ENCODE measurements around the gene SYPL2.

The SYPL2 gene

DNA sequence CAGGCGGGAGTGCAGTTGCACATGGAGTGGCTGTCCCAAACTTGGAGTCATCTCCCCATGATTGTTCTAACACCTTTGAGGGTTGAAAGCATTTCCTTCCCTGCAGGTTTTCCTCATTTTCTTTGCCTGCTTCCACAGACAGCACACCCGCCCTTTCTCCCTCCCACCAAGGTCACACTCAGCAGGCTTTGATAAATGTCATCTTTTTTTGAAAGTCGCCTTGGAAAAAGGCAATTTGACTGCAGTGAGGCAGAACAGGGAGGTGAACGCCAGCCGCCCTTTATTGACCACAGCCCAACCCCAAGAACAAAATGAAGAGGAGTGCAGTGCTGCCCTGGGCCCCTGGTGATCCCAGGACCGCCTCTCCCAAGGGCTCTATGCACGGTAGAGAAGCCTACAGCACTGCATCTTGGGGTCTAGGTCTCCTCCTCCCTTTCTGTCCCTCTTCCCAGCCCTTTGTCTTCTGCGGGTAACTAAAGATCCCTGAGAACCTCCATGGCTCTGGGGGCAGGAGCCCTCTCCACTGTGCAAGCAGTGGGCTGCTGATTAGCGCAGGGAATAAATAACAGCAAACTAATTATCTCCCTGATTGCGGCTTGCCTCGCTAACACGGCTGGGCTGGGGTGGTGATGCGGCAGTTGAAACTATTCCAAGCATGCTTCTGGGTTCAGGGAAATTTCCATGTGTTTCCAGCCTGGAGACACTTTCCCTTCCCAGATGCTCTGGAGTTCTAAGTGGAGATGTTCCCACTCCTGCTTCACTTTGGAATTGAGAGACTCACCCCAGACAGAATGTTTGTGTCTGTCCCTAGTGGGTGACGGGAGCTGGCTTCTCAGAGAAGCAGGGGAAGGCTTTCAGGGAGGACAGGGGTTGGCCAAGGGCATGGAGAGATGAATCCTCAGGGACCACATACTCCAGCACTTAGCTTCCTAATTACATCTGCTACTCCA is 54.9 kb downstream of the SYPL2 start:
- DNase-seq = no peak

DNA sequence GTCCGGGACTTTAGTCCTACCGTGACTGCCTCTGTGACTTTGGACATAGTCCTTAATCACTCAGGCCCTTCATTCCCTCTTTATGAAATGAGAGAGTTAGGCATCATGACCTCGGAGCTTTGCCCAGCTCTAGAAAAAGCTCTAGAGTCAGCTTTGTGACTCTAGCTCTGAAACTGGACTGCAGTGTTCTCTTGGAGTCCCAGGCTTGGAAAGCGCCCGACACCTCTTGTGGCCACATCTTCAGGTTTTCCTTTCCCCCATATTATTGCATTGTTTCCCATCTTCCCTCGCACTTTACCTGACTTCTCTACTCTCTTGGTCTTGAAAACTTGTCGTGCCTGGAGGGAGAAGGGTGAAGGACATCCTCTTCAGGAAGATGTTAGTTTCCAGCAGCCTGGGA is 55.7 kb downstream of the SYPL2 start:
- DNase-seq = no peak

DNA sequence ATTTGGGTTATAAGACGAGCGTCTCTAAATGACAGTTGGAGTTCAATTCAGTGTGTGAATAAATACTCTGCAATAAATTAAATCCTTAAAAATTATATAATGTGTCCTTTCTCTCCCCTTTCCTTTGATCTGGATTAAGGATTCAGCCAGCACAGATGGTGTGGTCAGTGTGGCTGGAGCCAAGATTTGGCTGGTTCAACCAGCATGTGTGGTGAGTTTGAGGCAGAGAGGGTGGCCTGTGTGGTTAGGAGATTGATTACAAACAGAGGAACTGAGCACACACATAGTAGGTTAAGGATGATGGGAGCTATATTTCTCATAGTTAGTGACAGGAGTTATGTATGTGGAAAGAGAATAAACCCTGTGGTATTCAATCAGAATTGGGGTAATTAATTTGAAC is 57.4 kb downstream of the SYPL2 start:
- no peak for DNase-seq

DNA sequence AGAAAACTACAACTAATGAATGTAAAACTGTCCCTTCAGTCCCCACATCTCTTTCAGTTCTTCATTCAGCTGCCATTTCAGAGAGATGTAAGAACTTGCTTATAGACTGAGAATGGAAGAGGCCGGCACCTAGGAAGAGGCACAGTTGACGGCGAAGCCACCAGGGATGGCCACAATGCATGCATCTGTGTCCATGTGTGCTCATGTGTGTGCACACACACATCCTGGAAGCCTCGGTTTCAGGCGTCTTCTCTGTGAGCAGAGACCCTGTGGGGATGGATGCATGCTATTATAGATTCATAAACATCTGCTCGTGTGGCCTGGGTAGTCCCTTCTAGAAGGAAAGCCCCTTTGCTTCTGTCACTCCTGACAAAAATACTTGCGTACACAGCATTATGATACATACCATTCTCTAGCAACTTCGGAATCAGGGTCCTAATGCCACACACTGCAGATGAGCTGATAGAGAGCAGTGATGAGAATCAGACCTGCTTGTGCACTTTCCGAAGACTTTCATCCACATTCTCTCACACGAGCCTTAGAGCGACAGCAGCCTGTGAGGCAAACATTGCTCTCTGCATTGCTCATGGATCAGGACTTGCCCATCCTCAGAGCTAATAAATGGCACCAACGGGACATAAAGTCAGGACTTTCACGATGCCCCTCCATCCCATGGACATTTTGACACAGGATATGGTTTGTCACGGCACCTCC is 60.9 kb downstream of the SYPL2 start:
- DNase-seq = no peak

DNA sequence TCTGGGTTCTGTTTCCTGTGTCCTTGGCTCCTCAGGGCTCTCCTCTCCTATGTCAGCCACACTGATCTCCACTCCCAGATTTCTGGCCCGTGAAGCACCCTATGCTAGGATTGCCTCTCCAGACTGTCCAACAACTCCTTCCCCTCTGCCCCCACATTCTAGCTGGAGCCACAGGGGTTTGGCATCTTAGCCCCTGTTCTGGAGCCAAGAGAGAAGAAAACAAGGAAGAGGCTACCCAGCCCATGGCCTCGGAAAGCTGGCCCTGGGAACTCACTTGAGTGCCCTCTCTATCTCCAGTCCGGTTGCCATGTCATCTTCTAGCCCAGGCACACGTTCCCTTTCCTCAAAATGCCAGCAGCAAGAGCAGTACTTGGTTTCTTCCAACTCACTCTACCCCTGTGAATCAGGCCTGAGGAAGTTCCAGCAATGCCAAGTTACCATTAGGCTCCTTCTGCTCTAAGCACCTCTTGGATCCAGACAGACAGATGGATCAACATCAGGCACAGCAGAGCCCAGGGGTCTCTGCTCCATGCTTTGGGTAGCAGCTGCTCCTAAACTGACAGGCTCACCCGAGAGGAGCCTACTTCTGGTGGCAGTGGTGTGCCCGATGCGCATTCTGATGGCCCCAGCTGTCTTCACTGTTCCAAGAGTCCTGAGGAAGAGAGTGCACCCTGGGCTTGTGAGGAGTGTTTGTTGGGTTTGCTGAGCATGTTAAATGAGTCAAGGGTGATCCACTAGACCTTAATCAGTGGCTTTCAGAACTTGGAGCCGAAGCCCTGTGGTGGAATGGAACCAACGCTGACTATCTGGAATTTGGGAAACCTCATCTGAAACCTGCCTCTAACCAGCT is 61.7 kb downstream of the SYPL2 start:
- no peak for DNase-seq

DNA sequence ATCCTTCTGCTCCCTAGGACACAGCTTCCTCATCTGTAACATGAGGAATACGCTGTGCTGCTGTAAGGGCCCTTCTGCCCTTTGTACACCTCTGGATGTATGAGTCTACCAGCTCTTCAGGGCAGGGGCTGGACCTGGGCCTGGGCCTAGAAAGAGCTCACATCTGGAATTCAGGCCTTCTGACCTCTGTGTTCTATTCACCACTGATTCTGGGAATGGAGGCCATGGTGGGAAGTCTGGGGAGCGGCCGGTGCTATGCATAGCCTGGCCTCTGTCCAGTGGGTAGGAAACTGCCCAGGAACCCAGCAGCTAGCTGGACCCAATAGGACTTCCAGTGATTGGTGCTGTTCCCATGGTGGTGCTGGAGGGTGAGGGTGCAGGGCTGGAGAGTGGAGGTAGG is 62.4 kb downstream of the SYPL2 start:
- DNase-seq = no peak

DNA sequence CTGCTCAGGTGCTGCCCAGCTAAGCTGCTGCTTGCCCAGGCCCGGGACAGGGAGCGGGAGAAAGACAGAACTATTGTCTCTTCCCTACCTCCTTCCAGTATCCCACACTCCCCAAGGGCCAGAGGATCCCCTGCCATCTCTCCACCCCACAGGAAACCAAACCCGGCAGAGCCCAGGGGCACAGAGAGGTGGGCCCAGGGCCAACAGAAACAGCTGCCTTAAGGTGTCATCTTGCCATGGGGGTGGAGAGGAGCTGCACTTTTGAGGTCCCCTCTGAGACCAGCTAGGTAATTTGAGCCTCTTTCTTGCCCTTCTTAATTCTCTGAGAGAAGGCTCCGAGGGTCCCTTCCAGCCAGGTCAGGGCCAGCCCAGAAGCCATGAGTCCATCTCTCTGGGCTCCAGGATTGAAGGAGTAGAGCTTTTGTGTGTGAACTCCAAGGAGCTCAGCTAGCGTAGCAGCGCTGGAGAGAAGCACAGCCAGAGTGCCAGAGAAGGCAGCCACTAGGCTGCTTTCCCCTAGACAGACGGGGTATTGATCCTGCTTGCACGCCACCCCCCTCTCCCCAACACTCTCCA is 63.6 kb downstream of the SYPL2 start:
- no peak for DNase-seq

DNA sequence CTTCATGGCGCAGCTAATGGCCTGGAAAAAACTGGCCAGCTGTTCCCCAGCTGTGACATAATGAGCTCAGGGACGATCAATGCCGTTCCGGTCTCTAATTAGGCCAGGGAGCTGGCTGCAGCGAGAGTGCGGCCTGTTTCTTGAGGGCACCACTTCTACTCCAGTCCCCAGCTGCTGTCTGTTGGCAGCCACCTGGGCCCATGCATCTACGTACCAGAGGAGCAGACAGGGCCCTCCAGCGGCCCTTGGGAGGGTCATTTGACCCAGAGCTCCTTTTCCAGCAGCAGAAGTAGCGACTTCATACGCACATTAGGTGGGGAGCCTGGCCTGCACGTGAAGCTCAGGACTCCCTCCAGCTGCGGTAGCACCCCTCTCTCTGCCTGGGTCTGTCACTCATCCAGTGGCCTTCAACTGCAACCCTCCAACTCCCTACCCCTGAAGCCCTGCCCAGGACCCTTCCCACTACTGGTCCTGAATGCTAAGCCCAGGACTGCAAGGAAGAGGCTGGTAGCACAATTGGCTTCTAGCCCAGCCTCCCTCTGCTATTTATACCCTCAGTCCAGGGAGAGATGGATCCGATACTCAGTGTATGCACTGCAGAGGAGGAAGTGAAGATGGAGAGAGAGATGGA is 64.2 kb downstream of the SYPL2 start:
- no peak for DNase-seq

DNA sequence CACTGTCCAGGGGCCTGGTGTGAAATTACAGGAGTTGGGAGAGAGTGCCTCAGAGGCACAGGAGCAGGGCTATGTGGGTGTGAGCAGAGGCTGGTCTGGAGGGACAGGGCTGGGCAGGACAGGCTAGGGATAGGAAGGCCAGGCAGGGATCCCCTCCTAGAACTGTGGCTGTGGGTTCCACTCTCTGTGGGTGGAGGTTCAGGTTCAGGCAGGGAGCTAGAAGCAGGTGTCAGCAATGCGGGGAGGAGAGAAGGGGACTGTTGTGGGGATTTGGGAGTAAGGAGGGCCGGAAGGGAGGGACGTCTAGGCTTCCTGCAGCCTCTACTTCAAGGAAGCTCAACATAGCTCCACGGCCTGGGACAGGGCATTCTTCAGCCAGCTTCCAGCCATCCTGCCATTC is 65.0 kb downstream of the SYPL2 start:
- DNase-seq = no peak
